OCI-LY1 (cell line): ENCODE results near the gene PLEK.
A peak's percentile ranks its signal among the peaks of the same experiment; 100 is the strongest.

Source experiments
- H2AFZ ChIP-seq: fragments of 200-600 bp; sonication (generic), shearing (Covaris generic); 2 replicates; pipeline ENCODE4 v1.6.0; 2014; ENCODE audit warnings: antibody characterized with exemption, mild to moderate bottlenecking, low read length
- H3F3A ChIP-seq: fragments of 200-600 bp; sonication (generic), shearing (Covaris generic); 2 replicates; pipeline ENCODE4 v1.6.0; 2014; ENCODE audit warnings: mild to moderate bottlenecking, antibody characterized with exemption, low read length, moderate library complexity; ENCODE audit not compliant: insufficient read depth
- H3K27ac ChIP-seq: fragments of 200-600 bp; sonication (generic); 2 replicates; pipeline ENCODE4 v1.5.1; 2014; ENCODE audit warnings: low read length, mixed run types, mild to moderate bottlenecking, low read depth; ENCODE audit not compliant: poor library complexity, severe bottlenecking
- H3K27me3 ChIP-seq: fragments of 200-600 bp; sonication (generic); 2 replicates; pipeline ENCODE4 v1.6.0; 2014; ENCODE audit warnings: antibody characterized with exemption, mild to moderate bottlenecking, low read length, moderate library complexity; ENCODE audit not compliant: insufficient read depth
- H3K36me3 ChIP-seq: fragments of 200-600 bp; sonication (generic); 2 replicates; pipeline ENCODE4 v1.6.1; 2014; ENCODE audit warnings: mild to moderate bottlenecking, antibody characterized with exemption, low read length, moderate library complexity, mixed read lengths; ENCODE audit not compliant: insufficient read depth
- H3K4me1 ChIP-seq: fragments of 200-600 bp; sonication (generic); 2 replicates; pipeline ENCODE4 v1.5.1; 2014; ENCODE audit warnings: mild to moderate bottlenecking, low read length, moderate library complexity; ENCODE audit not compliant: insufficient read depth, severe bottlenecking
- H3K4me2 ChIP-seq: fragments of 200-600 bp; sonication (generic), shearing (Covaris generic); 2 replicates; pipeline ENCODE4 v1.6.1; 2014; ENCODE audit warnings: low read length
- H3K4me3 ChIP-seq: fragments of 200-600 bp; sonication (generic); 2 replicates; pipeline ENCODE4 v1.5.1; 2014; ENCODE audit warnings: low read length, low read depth, mild to moderate bottlenecking, mixed read lengths; ENCODE audit not compliant: poor library complexity, severe bottlenecking
- H3K79me2 ChIP-seq: fragments of 200-600 bp; shearing (Covaris generic); 2 replicates; pipeline ENCODE4 v1.6.1; 2016; ENCODE audit warnings: mixed run types, low read length, mixed read lengths; ENCODE audit not compliant: insufficient read depth
- H3K9ac ChIP-seq: fragments of 200-600 bp; sonication (generic), shearing (Covaris generic); 2 replicates; pipeline ENCODE4 v1.6.1; 2014; ENCODE audit warnings: mild to moderate bottlenecking, low read length, mixed read lengths
- H3K9me2 ChIP-seq: fragments of 200-600 bp; sonication (generic), shearing (Covaris generic); 2 replicates; pipeline ENCODE4 v1.6.1; 2014; ENCODE audit warnings: low read depth, mild to moderate bottlenecking, low read length, mixed read lengths
- H3K9me3 ChIP-seq: fragments of 200-600 bp; shearing (Covaris generic); 2 replicates; pipeline ENCODE4 v1.6.1; 2014; ENCODE audit warnings: low read length, mixed read lengths
- H4K20me1 ChIP-seq: fragments of 200-600 bp; sonication (generic), shearing (Covaris generic); 2 replicates; pipeline ENCODE4 v1.6.0; 2016; ENCODE audit warnings: mild to moderate bottlenecking, low read length; ENCODE audit not compliant: insufficient read depth
- CTCF ChIP-seq: fragments of 200-600 bp; sonication (generic), shearing (Covaris generic); IDR thresholded peaks from 2 replicates; pipeline ENCODE4 v1.5.1; 2017; ENCODE audit warnings: mild to moderate bottlenecking, antibody characterized with exemption, low read length, moderate library complexity, mixed read lengths
- EZH2 ChIP-seq: fragments of 200-600 bp; sonication (generic), shearing (Covaris generic); IDR thresholded peaks from 2 replicates; pipeline ENCODE4 v1.8.0; 2017; ENCODE audit warnings: borderline replicate concordance, mixed run types, mild to moderate bottlenecking, antibody characterized with exemption, low read length, moderate library complexity, mixed read lengths

Gene PLEK

GRCh38 chr2:68363721-68364120 is 1.4 kb upstream of the PLEK start:
- H3K79me2 ChIP-seq, result peaks cover 4% of the 10 kb centered on the region; the same call in 1 of the 2 replicates
- H3K4me2 ChIP-seq, result no peak overlapping the region
- 0 out of 2 replicates have a peak, but pooled peaks cover 4% of the 10 kb centered on the region for H3F3A ChIP-seq
- no peak overlapping the region for H3K4me3 ChIP-seq
- H3K27me3 ChIP-seq, result no peaks in the 10 kb centered on the region
- peak overlapping the region; percentile 86 for H3K27ac ChIP-seq
- H3K36me3 ChIP-seq, result peaks cover 12% of the 10 kb centered on the region
- H3K4me1 ChIP-seq, result peaks cover 59% of the 10 kb centered on the region
- H2AFZ ChIP-seq, result no peak overlapping the region
- no peak for TF ChIP-seq CTCF
- no peak for TF ChIP-seq EZH2
- peaks cover 5% of the 10 kb centered on the region for H3K9me3 ChIP-seq
- H4K20me1 ChIP-seq, result no peaks in the 10 kb centered on the region
- no peak overlapping the region for H3K9ac ChIP-seq
- no peaks in the 10 kb centered on the region for H3K9me2 ChIP-seq

DNA sequence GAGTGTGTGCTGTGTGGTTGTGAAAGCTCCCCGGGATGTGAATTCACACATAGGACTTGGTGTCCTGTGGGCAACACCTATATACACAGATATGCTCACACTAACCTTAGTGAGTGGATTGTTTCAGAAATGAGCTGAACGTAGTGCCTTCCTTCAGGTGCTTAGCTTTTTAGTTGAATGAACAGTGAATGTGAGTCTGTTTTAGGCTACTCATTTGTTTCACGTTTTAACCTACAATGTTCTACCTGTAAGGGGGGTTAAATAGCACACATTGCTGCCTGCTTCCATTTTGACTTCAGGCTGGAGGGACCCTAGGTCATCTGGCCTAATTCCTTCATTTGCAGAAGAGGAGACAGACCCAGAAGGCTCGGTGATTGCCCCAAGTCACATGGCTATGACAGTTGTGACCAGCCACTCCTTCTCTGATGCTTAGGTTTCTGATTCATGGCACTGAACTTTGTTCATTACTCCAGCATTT is 1.0 kb downstream of the PLEK start:
- Histone ChIP-seq H3F3A (0 out of 2 replicates have a peak, but pooled peaks cover 4% of the 10 kb centered on the region), H3K79me2 (peaks cover 4% of the 10 kb centered on the region; the same call in 1 of the 2 replicates), H3K4me1 (peaks cover 62% of the 10 kb centered on the region), H3K9ac (peak overlapping the region; percentile 89), H4K20me1 (no peaks in the 10 kb centered on the region), H3K27ac (peak overlapping the region; percentile 86), H3K4me3 (peak overlapping the region; percentile 74), H3K9me3 (peaks cover 18% of the 10 kb centered on the region), H2AFZ (peak overlapping the region; percentile 60; the same call in 1 of the 2 replicates), H3K4me2 (peak overlapping the region; percentile 96), H3K27me3 (no peaks in the 10 kb centered on the region), H3K9me2 (no peaks in the 10 kb centered on the region), H3K36me3 (peaks cover 26% of the 10 kb centered on the region)
- TF ChIP-seq EZH2 (no peak), CTCF (no peak)

GRCh38 chr2:68367953-68368653 is 3.0 kb downstream of the PLEK start:
- no peak for TF ChIP-seq EZH2
- no peak for TF ChIP-seq CTCF
- H2AFZ ChIP-seq, result 0 out of 2 replicates have a peak overlapping the region, but pooled peaks have one; percentile 46
- peak overlapping the region; percentile 74 for H3K4me3 ChIP-seq
- H3F3A ChIP-seq, result 0 out of 2 replicates have a peak, but pooled peaks cover 4% of the 10 kb centered on the region
- H3K9ac ChIP-seq, result no peak overlapping the region
- peak overlapping the region; percentile 96; the same call in 1 of the 2 replicates for H3K4me2 ChIP-seq
- no peaks in the 10 kb centered on the region for H4K20me1 ChIP-seq
- H3K9me3 ChIP-seq, result peaks cover 18% of the 10 kb centered on the region
- H3K36me3 ChIP-seq, result peaks cover 26% of the 10 kb centered on the region
- H3K9me2 ChIP-seq, result no peaks in the 10 kb centered on the region
- peaks cover 4% of the 10 kb centered on the region; the same call in 1 of the 2 replicates for H3K79me2 ChIP-seq
- H3K4me1 ChIP-seq, result peaks cover 58% of the 10 kb centered on the region
- H3K27ac ChIP-seq, result peak overlapping the region; percentile 54
- H3K27me3 ChIP-seq, result no peaks in the 10 kb centered on the region
